NCI-H1092 (cell line): ENCODE results near the gene PLXDC1.
"Not testable (repeated sequence)": the region's sequence is repeated elsewhere in the genome, so short reads cannot be mapped to it uniquely, and the experiment has no call there.

ENCODE experiments used
- DNase-seq: peaks from one replicate; lab custom pipeline; 2025; lab: John Stamatoyannopoulos, UW

PLXDC1 gene

GRCh38 chr17:39125143-39125875 lies 26.1 kb downstream of the PLXDC1 start:
- no peak for DNase-seq

- no peak for DNase-seq
These were observed 27.8 kb downstream of the PLXDC1 start for GRCh38 chr17:39123627-39124026.

GRCh38 chr17:39122991-39123390 lies 28.4 kb downstream of the PLXDC1 start:
- no peak for DNase-seq

GRCh38 chr17:39121919-39122318 lies 29.5 kb downstream of the PLXDC1 start:
- DNase-seq: not testable (repeated sequence)

GRCh38 chr17:39118674-39119419 lies 32.6 kb downstream of the PLXDC1 start:
- no peak for DNase-seq

- no peak for DNase-seq
These were observed 35.2 kb downstream of the PLXDC1 start for GRCh38 chr17:39116224-39116623.

- no peak for DNase-seq
These were observed 36.3 kb downstream of the PLXDC1 start for GRCh38 chr17:39115135-39115534.

GRCh38 chr17:39114723-39115122 lies 36.7 kb downstream of the PLXDC1 start:
- DNase-seq: no peak

- DNase-seq: no peak
These were observed 37.6 kb downstream of the PLXDC1 start for GRCh38 chr17:39113871-39114270.

- DNase-seq: no peak
These were observed 40.9 kb downstream of the PLXDC1 start for GRCh38 chr17:39110435-39111136.

- no peak for DNase-seq
These were observed 42.7 kb downstream of the PLXDC1 start for GRCh38 chr17:39108461-39109375.

GRCh38 chr17:39107973-39108372 lies 43.5 kb downstream of the PLXDC1 start:
- no peak for DNase-seq

- no peak for DNase-seq
These were observed 44.3 kb downstream of the PLXDC1 start for GRCh38 chr17:39107155-39107554.

- no peak for DNase-seq
These were observed 45.7 kb downstream of the PLXDC1 start for GRCh38 chr17:39105705-39106104.

- no peak for DNase-seq
These were observed 46.8 kb downstream of the PLXDC1 start for GRCh38 chr17:39104657-39105056.

- no peak for DNase-seq
These were observed 47.4 kb downstream of the PLXDC1 start for GRCh38 chr17:39104046-39104445.

- no peak for DNase-seq
These were observed 50.3 kb downstream of the PLXDC1 start for GRCh38 chr17:39101091-39101490.

- DNase-seq: no peak
These were observed 50.9 kb downstream of the PLXDC1 start for GRCh38 chr17:39100530-39100929.

- DNase-seq: no peak
These were observed 51.7 kb downstream of the PLXDC1 start for GRCh38 chr17:39099663-39100286.

GRCh38 chr17:39098588-39098987 lies 52.8 kb downstream of the PLXDC1 start:
- no peak for DNase-seq

GRCh38 chr17:39097537-39097936 lies 53.9 kb downstream of the PLXDC1 start:
- no peak for DNase-seq
